Subcutaneous abdominal adipose tissue (tissue), 5 donors: Measurements from ENCODE around the gene SLC9A9.
"Not testable (repeated sequence)": the region's sequence is repeated elsewhere in the genome, so short reads cannot be mapped to it uniquely, and the experiment has no call there.

Experiments used
- H3K27ac ChIP-seq: one replicate; pipeline ENCODE4 v1.7.0; 2013; ENCODE audit warnings: low read depth, mild to moderate bottlenecking, inconsistent platforms, low read length, moderate library complexity
- H3K27me3 ChIP-seq, 5 donors: one replicate each; pipeline ENCODE4 v1.7.0; 2013; ENCODE audit warnings: low read length in 5 of 5, inconsistent platforms in 1 of 5; ENCODE audit not compliant: control insufficient read depth in 5 of 5, insufficient read depth in 4 of 5
- H3K36me3 ChIP-seq, 5 donors: one replicate each; pipeline ENCODE4 v1.7.0; 2013; ENCODE audit warnings: low read length in 5 of 5; ENCODE audit not compliant: control insufficient read depth in 5 of 5, insufficient read depth in 5 of 5
- H3K4me1 ChIP-seq, 5 donors: one replicate each; pipeline ENCODE4 v1.7.0; 2013; ENCODE audit warnings: low read length in 5 of 5, mild to moderate bottlenecking in 3 of 5, moderate library complexity in 1 of 5; ENCODE audit not compliant: control insufficient read depth in 5 of 5, insufficient read depth in 5 of 5
- H3K4me3 ChIP-seq, 5 donors: one replicate each; pipeline ENCODE4 v1.7.0; 2013; ENCODE audit warnings: low read length in 5 of 5, low read depth in 1 of 5
- H3K9ac ChIP-seq, 5 donors: one replicate each; pipeline ENCODE4 v1.7.0; 2013; ENCODE audit warnings: low read length in 5 of 5, mild to moderate bottlenecking in 4 of 5, moderate library complexity in 3 of 5
- H3K9me3 ChIP-seq, 5 donors: one replicate each; pipeline ENCODE4 v1.7.0; 2013; ENCODE audit warnings: low read length in 5 of 5; ENCODE audit not compliant: control insufficient read depth in 5 of 5
- donor health status: healthy.
- donor health status: healthy.
- donor health status: healthy.
- donor health status: healthy.
- donor health status: healthy.

The SLC9A9 gene

GRCh38 chr3:143798151-143798550 lies 50.1 kb downstream of the SLC9A9 start:
- H3K27ac ChIP-seq, H3K9ac ChIP-seq, H3K9me3 ChIP-seq, H3K27me3 ChIP-seq, H3K36me3 ChIP-seq, H3K4me1 ChIP-seq, H3K4me3 ChIP-seq: not testable (repeated sequence)

GRCh38 chr3:143795874-143796273 lies 52.4 kb downstream of the SLC9A9 start:
- Histone ChIP-seq H3K36me3 (no peaks in the 10 kb centered on the region), H3K4me3 (no peak overlapping the region), H3K9me3 (no peaks in the 10 kb centered on the region), H3K27me3 (no peaks in the 10 kb centered on the region), H3K9ac (no peak overlapping the region), H3K4me1 (peaks cover 0 to 9% (median 0%) of the 10 kb centered on the region in 5 donors), H3K27ac (no peak overlapping the region)

- no peaks in the 10 kb centered on the region for H3K27me3 ChIP-seq
- no peak overlapping the region for H3K4me3 ChIP-seq
- no peak overlapping the region for H3K27ac ChIP-seq
- peaks cover 0 to 9% (median 0%) of the 10 kb centered on the region in 5 donors for H3K4me1 ChIP-seq
- no peaks in the 10 kb centered on the region for H3K9me3 ChIP-seq
- H3K9ac ChIP-seq: no peak overlapping the region
- H3K36me3 ChIP-seq: no peaks in the 10 kb centered on the region
Measured at GRCh38 chr3:143794793-143795462, 53.3 kb downstream of the SLC9A9 start.

- no peaks in the 10 kb centered on the region for H3K9me3 ChIP-seq
- no peaks in the 10 kb centered on the region for H3K27me3 ChIP-seq
- H3K36me3 ChIP-seq: no peaks in the 10 kb centered on the region
- H3K4me3 ChIP-seq: no peak overlapping the region
- H3K27ac ChIP-seq: no peak overlapping the region
- no peak overlapping the region for H3K9ac ChIP-seq
- peaks cover 0 to 9% (median 0%) of the 10 kb centered on the region in 5 donors for H3K4me1 ChIP-seq
Measured at GRCh38 chr3:143793971-143794370, 54.3 kb downstream of the SLC9A9 start.

- Histone ChIP-seq H3K36me3 (no peaks in the 10 kb centered on the region), H3K27ac (no peak overlapping the region), H3K27me3 (no peaks in the 10 kb centered on the region), H3K4me1 (peaks cover 0 to 16% (median 8%) of the 10 kb centered on the region in 5 donors), H3K4me3 (no peak overlapping the region), H3K9ac (no peak overlapping the region), H3K9me3 (no peaks in the 10 kb centered on the region)
Measured at GRCh38 chr3:143791386-143791785, 56.9 kb downstream of the SLC9A9 start.

GRCh38 chr3:143786219-143787191 lies 61.8 kb downstream of the SLC9A9 start:
- Histone ChIP-seq H3K4me3 (peak overlapping the region in 4 of 5 donors; percentile 40 to 56 (median 48)), H3K27ac (no peak overlapping the region), H3K9ac (peak overlapping the region in 3 of 5 donors; percentile 4 to 49 (median 17))

GRCh38 chr3:143784446-143784845 lies 63.8 kb downstream of the SLC9A9 start:
- Histone ChIP-seq H3K9me3 (no peaks in the 10 kb centered on the region), H3K9ac (no peak overlapping the region), H3K4me1 (peaks cover 0 to 13% (median 10%) of the 10 kb centered on the region in 5 donors), H3K27me3 (no peaks in the 10 kb centered on the region), H3K36me3 (no peaks in the 10 kb centered on the region), H3K4me3 (no peak overlapping the region), H3K27ac (no peak overlapping the region)

More at GRCh38 chr3:143786219-143787191, 61.8 kb downstream of the SLC9A9 start:
- Histone ChIP-seq H3K9me3 (no peaks in the 10 kb centered on the region), H3K27me3 (no peaks in the 10 kb centered on the region), H3K4me1 (peaks cover 0 to 13% (median 10%) of the 10 kb centered on the region in 5 donors), H3K36me3 (no peaks in the 10 kb centered on the region)

GRCh38 chr3:143783851-143784370 lies 64.4 kb downstream of the SLC9A9 start:
- Histone ChIP-seq H3K9me3 (no peaks in the 10 kb centered on the region), H3K9ac (no peak overlapping the region), H3K4me3 (no peak overlapping the region), H3K27ac (no peak overlapping the region), H3K27me3 (no peaks in the 10 kb centered on the region), H3K36me3 (no peaks in the 10 kb centered on the region), H3K4me1 (peaks cover 0 to 13% (median 10%) of the 10 kb centered on the region in 5 donors)

GRCh38 chr3:143775459-143775858 lies 72.8 kb downstream of the SLC9A9 start:
- peak overlapping the region; percentile 37 to 67 (median 46) for H3K4me3 ChIP-seq
- no peaks in the 10 kb centered on the region for H3K9me3 ChIP-seq
- no peak overlapping the region for H3K27ac ChIP-seq
- no peaks in the 10 kb centered on the region for H3K36me3 ChIP-seq
- peaks cover 0 to 9% (median 0%) of the 10 kb centered on the region in 5 donors for H3K4me1 ChIP-seq
- H3K27me3 ChIP-seq: no peaks in the 10 kb centered on the region
- H3K9ac ChIP-seq: peak overlapping the region in 2 of 5 donors; percentile 59 to 60

- H3K9ac ChIP-seq: no peak overlapping the region
Measured at GRCh38 chr3:143771939-143772338, 76.3 kb downstream of the SLC9A9 start.

More at GRCh38 chr3:143771939-143772338, 76.3 kb downstream of the SLC9A9 start:
- no peaks in the 10 kb centered on the region for H3K9me3 ChIP-seq
- H3K27me3 ChIP-seq: no peaks in the 10 kb centered on the region
- no peak overlapping the region for H3K27ac ChIP-seq
- peaks cover 0 to 23% (median 12%) of the 10 kb centered on the region in 5 donors for H3K4me1 ChIP-seq
- no peak overlapping the region for H3K4me3 ChIP-seq
- H3K36me3 ChIP-seq: no peaks in the 10 kb centered on the region
